HFF-Myc (cell line): ENCODE measurements around the gene PLEKHA8.

Experiments used
- DNase-seq: peaks from one replicate; pipeline ENCODE4 v3.0.0-alpha.2; 2011; ENCODE audit warnings: low read depth; ENCODE audit errors: extremely low read depth
- H3K4me3 ChIP-seq: replicated peaks from 2 replicates; pipeline ENCODE4 v1.5.1; 2011; ENCODE audit warnings: low read depth, mild to moderate bottlenecking, control low read depth, low read length
- CTCF ChIP-seq: IDR thresholded peaks from 2 replicates; pipeline ENCODE4 v1.5.1; 2012; ENCODE audit warnings: mild to moderate bottlenecking, low read depth, low read length, control low read depth; ENCODE audit errors: missing control alignments

Gene PLEKHA8

GRCh38 chr7:30069096-30069867, 41.1 kb downstream of the PLEKHA8 start:
- DNase-seq = no peak
- no peak for TF ChIP-seq CTCF
- H3K4me3 ChIP-seq = no peak overlapping the region

GRCh38 chr7:30070052-30070451, 41.8 kb downstream of the PLEKHA8 start:
- no peak for DNase-seq
- no peak for TF ChIP-seq CTCF
- no peak overlapping the region for H3K4me3 ChIP-seq

GRCh38 chr7:30072735-30073134, 44.5 kb downstream of the PLEKHA8 start:
- no peak for TF ChIP-seq CTCF
- H3K4me3 ChIP-seq = no peak overlapping the region
- DNase-seq = no peak

- peak; percentile 37 for TF ChIP-seq CTCF
- DNase-seq = no peak
- H3K4me3 ChIP-seq = no peak overlapping the region
Observed at GRCh38 chr7:30074422-30075030, 46.3 kb downstream of the PLEKHA8 start.

- no peak for TF ChIP-seq CTCF
- H3K4me3 ChIP-seq = no peak overlapping the region
- no peak for DNase-seq
Observed at GRCh38 chr7:30076411-30076810, 48.2 kb downstream of the PLEKHA8 start.

- no peak overlapping the region for H3K4me3 ChIP-seq
- no peak for DNase-seq
- TF ChIP-seq CTCF = no peak
Observed at GRCh38 chr7:30078280-30078679, 50.1 kb downstream of the PLEKHA8 start.
